HG03342 (cell line): ENCODE data around the gene KRTAP13-1.

ENCODE experiments used
- ATAC-seq: cut with Tn5 transposase; IDR thresholded peaks from one replicate; pipeline ENCODE4 v1.9.1; 2021; ENCODE audit warnings: mild to moderate bottlenecking, moderate library complexity; ENCODE audit not compliant: unreplicated experiment

KRTAP13-1 gene

GRCh38 chr21:30395731-30396130 is at the start of gene KRTAP13-1:
Gene KRTAP13-1, plus strand, starts transcription at chr21:30396031. Its CDS starts 56 bp downstream, at chr21:30396087.
- ATAC-seq, result no peak

DNA sequence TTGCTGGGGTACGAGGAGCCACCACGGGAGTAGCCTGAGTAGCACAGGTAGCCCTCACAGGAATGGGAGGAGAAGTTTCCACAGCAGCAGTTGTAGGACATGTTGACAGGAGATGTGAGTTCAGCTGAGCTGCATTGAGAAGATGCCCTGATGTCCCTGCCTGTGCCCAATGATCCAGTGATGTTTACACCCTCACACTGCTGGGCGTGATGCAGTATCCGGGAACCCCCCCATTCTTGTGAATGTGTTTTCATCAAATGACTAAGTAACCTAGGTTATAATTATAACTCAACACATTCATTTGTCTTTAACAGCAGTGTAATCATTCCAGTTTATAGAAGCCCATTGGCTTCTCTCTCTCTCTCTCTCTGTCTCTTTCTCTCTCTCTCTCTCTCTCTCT is 47.3 kb upstream of the KRTAP13-1 start, which contains the start of gene KRTAP23-1:
Gene KRTAP23-1 (minus strand): TSS at position 101 of the 400 bp plus-strand sequence. CDS start 0 bp downstream, at position 101.
- ATAC-seq, result no peak

DNA sequence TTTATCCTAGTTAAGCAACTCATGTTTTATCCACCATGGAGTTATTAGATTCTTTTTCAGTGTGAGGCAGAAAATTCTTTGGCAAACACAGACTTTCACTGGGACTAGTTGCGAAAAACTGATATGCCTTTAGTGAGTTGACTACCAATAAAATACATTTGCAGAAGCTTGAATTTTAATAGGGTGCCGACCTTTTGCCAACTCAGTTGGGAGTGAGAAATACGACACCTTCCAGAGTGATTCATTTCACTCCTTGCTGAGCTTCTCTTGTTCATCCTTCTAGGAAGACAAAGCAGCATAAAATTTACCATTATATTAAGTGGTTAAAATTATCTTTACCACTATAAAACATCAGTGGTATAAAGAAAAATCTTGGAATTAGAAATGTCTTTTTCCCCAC is 46.3 kb upstream of the KRTAP13-1 start:
- ATAC-seq, result no peak

- ATAC-seq, result no peak
Measured at GRCh38 chr21:30351534-30351933, 44.3 kb upstream of the KRTAP13-1 start.

DNA sequence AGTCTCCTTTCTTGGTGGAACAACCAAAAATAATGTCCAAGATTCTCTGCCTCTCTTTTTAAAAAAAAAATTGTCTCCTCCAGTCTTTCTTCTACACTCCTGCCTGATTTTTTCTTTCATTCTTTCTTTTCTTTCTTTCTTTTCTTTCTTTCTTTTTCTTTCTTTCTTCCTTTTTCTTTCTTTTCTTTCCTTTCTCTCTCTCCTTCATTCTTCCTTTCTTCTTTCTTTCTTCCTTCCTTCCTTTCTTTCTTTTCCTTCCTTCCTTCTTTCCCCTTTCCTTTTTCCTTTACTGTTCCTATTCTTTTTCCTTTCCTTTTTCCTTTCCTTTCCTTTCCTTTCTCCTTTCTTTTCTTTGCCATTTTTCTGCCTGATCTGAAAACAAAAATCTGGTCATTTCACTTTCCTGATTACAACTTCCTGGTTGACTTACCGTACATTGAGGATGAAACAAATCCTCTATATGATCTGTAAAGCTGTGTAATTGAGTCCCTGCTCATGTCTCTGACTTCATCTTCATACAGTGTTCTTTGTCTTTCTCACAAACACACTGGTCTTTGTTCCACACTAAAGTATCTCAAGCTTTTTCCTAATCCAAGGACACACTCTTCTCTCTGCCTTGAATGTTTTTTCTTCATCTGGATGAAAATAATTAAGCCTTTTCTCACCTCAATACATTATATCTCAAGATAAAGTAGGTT is 41.4 kb upstream of the KRTAP13-1 start:
- no peak for ATAC-seq

GRCh38 chr21:30355906-30356305 is 39.9 kb upstream of the KRTAP13-1 start:
- no peak for ATAC-seq

DNA sequence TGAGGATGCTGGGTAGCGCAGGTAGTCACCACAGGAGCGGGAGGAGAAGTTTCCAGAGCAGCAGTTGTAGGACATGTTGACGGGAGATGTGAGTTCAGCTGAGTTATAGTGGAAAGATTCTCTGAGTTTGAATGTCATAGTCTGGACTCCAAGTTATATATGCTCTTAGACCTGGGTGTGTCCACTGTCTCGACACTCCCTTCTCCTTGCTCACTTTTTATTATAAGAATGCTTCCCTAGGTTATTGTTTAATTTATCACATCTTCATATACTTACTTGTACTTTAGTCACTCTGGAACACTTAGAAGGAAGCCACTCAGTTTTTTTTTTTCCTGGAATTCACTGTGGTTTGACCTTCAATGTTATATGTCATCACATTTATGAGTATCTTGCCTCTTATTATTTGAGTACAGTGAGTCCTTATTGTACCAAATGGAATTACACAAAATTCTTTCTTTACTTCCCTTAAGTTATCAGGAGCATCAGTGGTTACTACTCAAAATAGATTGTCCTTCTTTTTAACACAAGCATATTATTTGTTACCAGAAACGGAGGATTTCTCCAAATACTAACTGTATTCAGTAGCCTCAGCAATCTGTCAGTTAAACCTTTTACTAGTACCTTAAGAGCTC is 23.6 kb upstream of the KRTAP13-1 start, which contains the start of gene KRTAP13-2:
Gene KRTAP13-2 (minus strand): TSS at position 133 of the 632 bp plus-strand sequence. CDS start 58 bp downstream, at position 75.
- no peak for ATAC-seq

- ATAC-seq, result no peak
Measured at GRCh38 chr21:30382201-30382600, 13.6 kb upstream of the KRTAP13-1 start.

- no peak for ATAC-seq
Measured at GRCh38 chr21:30391492-30392025, 4.3 kb upstream of the KRTAP13-1 start.

- no peak for ATAC-seq
Measured at GRCh38 chr21:30408782-30409494, 13.1 kb downstream of the KRTAP13-1 start.

GRCh38 chr21:30415993-30416392 is 20.2 kb downstream of the KRTAP13-1 start:
- no peak for ATAC-seq

GRCh38 chr21:30425826-30426225 is 30.0 kb downstream of the KRTAP13-1 start, which contains the start of gene KRTAP13-3:
Gene KRTAP13-3, minus strand, starts transcription at chr21:30425926. Its CDS starts 14 bp downstream, at chr21:30425912.
- no peak for ATAC-seq

- no peak for ATAC-seq
Measured at GRCh38 chr21:30426731-30427130, 30.9 kb downstream of the KRTAP13-1 start.

- no peak for ATAC-seq
Measured at GRCh38 chr21:30430170-30430655, 34.4 kb downstream of the KRTAP13-1 start, which contains the start of gene KRTAP13-4. Gene KRTAP13-4, plus strand, starts transcription at chr21:30430220. Its CDS starts 56 bp downstream, at chr21:30430276.

DNA sequence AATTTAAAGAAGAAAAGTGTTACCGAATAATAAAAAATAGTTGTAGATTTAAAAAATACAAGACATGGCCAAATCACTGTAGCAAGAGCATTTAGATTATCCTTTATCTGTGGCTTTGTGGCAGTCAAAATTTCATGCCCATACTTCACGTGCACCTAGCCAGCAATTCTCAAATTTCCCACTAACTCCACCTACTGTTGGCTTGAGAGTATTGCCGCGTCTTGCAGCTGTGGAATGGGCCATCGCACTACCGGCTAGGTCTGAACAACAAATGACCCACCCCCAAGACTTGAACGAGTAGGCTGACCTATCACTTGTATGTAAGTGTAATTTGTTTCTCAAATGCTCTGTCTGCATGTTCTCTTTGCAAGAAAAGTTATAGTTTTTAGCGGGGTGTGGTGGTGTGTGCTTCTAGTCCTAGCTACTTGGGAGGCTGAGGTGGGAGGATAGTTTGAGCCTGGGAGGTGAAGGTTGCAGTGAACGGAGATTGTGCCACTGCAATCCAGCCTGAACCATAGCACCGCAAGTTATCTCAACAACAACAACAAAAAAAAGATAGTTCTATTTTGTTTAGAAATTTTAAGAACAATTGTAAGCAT is 38.3 kb downstream of the KRTAP13-1 start:
- no peak for ATAC-seq

DNA sequence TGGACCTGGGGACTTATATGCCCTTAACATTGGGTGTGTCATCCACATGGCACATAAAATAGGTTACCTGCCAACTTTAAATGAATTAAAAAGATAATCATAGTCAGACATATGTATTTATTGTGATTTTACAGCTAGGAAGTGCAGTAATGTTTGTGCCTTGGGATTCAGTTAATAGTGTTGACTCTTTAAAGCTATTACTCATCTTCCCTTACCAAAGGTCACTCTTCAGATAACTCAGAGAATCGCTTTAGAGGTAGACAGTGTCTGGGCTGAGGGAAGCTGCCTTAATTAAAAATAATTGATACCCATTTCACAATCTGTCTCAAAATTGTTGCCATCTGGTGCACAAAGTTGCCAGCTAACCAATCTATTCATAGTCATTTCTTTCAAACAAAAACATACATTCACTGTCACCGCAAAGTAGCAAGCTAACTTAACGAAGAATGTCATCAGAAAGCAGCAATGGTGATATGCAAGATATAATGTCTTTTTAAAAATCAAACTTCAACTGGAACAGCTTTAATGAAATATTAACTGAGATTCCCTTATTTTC is 41.3 kb downstream of the KRTAP13-1 start:
- ATAC-seq, result no peak

GRCh38 chr21:30439975-30440374 is 44.1 kb downstream of the KRTAP13-1 start, which contains the start of gene KRTAP15-1:
Gene KRTAP15-1, plus strand, starts transcription at chr21:30440275. Its CDS starts 53 bp downstream, at chr21:30440328.
- no peak for ATAC-seq

DNA sequence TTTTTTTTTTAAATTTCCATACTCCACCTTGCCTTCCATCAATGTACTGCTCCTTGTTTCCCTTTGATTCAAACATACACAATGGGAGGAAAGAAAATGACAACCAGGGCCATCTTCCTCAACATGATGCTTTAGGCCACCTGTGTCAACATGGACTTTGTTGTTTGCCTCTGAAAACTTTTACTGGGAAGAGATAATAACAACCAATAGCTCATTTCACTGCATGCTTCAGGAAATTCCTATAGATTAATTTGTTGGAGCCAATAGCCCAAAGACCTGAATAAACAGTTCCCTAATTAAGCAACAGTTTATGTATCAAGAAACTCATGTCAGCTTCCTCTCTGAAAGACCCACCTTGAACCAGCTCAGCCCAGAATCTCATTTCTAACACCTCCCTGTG is 47.4 kb downstream of the KRTAP13-1 start:
- ATAC-seq, result no peak

GRCh38 chr21:30444204-30444603 is 48.4 kb downstream of the KRTAP13-1 start:
- no peak for ATAC-seq
